Endothelial cell of umbilical vein (primary cell): ENCODE data around the gene SFTA2.

Experiments
- EZH2 ChIP-seq: IDR thresholded peaks from 2 replicates; pipeline ENCODE4 v1.6.1; 2012; ENCODE audit warnings: borderline replicate concordance, low read depth, mild to moderate bottlenecking, moderate library complexity, low read length, inconsistent platforms; ENCODE audit not compliant: severe bottlenecking
- FOS ChIP-seq: IDR thresholded peaks from 2 replicates; pipeline ENCODE4 v1.6.1; 2011; ENCODE audit warnings: mild to moderate bottlenecking, low read length, moderate library complexity, borderline replicate concordance; ENCODE audit not compliant: insufficient read depth
- JUN ChIP-seq: IDR thresholded peaks from 2 replicates; pipeline ENCODE4 v1.6.1; 2011; ENCODE audit warnings: borderline replicate concordance, low read depth; ENCODE audit not compliant: insufficient read length, insufficient read depth
- MAX ChIP-seq: IDR thresholded peaks from 2 replicates; pipeline ENCODE4 v1.6.1; 2011; ENCODE audit not compliant: insufficient read depth, insufficient read length
- POLR2A ChIP-seq: IDR thresholded peaks from 2 replicates; pipeline ENCODE4 v1.6.1; 2012; ENCODE audit warnings: low read depth, mild to moderate bottlenecking, control low read depth, low read length
- POLR2AphosphoS5 ChIP-seq: IDR thresholded peaks from 2 replicates; pipeline ENCODE4 v1.6.1; 2012; ENCODE audit warnings: low read depth, mild to moderate bottlenecking, control low read depth, low read length, moderate library complexity; ENCODE audit not compliant: insufficient read depth
- TF ChIP-seq, protein P1 (sequence below), 2 donors: IDR thresholded peaks; 1 replicate in 1 of 2; 2 replicates in 1 of 2; pipeline ENCODE4 v1.5.1; 2011; ENCODE audit warnings: low read length in 2 of 2, mild to moderate bottlenecking in 2 of 2, moderate library complexity in 2 of 2, control low read depth in 1 of 2, inconsistent platforms in 1 of 2, low read depth in 1 of 2; ENCODE audit not compliant: insufficient read depth in 1 of 2; ENCODE audit errors: extremely low read depth in 1 of 2

DNA sequence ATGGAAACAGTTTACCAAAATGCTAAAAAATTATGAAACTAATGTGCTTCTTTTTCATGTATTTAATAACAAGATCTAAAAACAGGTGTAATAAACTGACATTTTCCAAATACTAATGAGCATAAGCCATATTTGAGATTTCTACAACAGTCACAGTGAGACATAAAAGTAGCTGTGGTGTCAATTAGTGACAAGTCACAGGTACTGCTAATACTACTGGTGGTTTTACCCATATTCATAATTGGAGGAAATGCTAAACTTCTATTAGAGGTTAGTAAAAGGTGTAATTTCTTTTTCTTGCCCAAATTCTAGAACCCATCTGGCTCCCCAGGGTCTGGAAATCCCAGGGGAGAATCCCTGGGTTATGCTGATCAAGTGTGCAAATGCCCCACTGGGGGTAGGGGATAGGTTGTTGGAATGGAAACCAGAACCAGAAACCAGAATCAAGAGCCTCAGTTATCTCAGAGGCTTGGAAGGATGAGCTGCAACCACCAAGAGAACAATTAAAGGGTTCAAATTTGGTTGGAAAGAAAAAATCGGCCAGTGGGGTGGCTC, 31.0 kb downstream of the SFTA2 start:
- no peak for TF ChIP-seq POLR2AphosphoS5
- no peak for TF ChIP-seq POLR2A
- no peak for TF ChIP-seq EZH2
- TF ChIP-seq, protein P1, sequence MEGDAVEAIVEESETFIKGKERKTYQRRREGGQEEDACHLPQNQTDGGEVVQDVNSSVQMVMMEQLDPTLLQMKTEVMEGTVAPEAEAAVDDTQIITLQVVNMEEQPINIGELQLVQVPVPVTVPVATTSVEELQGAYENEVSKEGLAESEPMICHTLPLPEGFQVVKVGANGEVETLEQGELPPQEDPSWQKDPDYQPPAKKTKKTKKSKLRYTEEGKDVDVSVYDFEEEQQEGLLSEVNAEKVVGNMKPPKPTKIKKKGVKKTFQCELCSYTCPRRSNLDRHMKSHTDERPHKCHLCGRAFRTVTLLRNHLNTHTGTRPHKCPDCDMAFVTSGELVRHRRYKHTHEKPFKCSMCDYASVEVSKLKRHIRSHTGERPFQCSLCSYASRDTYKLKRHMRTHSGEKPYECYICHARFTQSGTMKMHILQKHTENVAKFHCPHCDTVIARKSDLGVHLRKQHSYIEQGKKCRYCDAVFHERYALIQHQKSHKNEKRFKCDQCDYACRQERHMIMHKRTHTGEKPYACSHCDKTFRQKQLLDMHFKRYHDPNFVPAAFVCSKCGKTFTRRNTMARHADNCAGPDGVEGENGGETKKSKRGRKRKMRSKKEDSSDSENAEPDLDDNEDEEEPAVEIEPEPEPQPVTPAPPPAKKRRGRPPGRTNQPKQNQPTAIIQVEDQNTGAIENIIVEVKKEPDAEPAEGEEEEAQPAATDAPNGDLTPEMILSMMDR (IDR thresholded peaks at IDR 0.05; ENCODE audit: extremely low read depth in 1 of 2, insufficient read depth in 1 of 2, low read depth in 1 of 2, low read length in 2 of 2), result no peak
- no peak for TF ChIP-seq JUN
- no peak for TF ChIP-seq FOS
- TF ChIP-seq MAX, result no peak
